Inflammatory macrophage (primary cell): ENCODE results near the gene DAP3.
"Not testable (repeated sequence)": the region's sequence is repeated elsewhere in the genome, so short reads cannot be mapped to it uniquely, and the experiment has no call there.

ENCODE experiments used
- DNase-seq, 2 donors: peaks; one replicate each; pipeline ENCODE4 v3.0.0-alpha.2; 2020 to 2022

DAP3 gene

DNA sequence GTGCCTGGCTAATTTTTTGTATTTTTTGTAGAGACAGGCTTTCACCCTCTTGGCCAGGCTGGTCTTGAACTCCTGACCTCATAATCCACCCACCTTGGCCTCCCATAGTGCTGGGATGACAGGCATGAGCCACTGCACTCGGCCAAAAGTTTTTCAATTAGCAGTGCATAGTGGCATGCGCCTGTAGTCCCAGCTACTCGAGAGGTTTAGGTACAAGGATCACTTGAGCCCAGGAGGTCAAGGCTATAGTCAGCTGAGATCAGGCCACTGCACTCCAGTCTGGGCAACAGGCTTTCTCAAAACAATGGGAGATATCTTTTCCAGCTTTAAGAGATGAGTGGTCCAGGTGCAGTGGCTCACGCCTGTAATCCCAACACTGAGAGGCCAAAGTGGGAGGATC is 30.8 kb downstream of the DAP3 start:
- DNase-seq, result no peak

DNA sequence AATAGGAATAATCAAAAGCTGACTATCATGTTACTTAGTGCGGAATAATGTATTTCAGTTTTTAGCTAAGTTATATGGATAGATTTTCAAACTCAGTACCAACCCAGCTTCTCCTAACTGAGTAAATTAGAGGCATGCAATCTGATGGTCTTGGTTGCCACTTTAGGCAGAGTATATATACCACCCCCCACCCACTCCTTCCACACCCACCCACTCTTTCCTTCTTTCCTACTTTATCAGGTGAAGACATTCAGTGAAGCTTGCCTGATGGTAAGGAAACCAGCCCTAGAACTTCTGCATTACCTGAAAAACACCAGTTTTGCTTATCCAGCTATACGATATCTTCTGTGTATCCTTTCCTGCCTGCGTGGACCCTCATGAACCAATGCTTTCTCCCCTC is 36.3 kb downstream of the DAP3 start:
- DNase-seq, result no peak

DNA sequence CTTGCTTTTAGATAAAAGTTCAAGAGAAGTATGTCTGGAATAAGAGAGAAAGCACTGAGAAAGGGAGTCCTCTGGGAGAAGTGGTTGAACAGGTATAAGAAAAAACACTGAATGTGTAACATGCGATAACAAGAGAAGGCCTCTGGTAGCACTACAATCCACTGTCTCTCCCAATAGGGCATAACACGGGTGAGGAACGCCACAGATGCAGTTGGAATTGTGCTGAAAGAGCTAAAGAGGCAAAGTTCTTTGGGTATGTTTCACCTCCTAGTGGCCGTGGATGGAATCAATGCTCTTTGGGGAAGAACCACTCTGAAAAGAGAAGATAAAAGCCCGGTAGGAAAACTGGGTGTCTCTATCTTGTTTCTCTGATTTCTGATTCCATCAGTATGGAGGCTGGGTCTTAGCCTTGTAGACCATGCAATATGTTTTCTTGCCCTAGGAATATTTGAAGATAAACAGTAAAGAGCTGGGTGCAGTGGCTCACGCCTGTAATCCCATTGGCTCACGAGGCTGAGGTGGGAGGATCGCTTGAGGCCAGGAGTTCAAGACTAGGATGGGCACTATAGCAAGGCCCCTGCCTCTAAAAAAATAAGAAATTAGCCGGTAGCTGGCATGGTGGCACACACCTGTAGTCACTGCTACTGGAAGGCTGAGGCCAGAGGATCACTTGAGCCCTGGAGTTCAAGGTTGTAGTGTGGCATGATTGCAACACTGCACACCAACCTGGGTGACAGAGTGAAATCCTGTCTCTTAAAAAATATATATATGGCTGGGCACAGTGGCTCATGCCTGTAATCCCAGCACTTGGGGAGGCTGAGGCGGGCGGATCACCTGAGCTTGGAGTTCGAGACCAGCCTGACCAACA is 40.4 kb downstream of the DAP3 start:
- DNase-seq, result peak; percentile 60

DNA sequence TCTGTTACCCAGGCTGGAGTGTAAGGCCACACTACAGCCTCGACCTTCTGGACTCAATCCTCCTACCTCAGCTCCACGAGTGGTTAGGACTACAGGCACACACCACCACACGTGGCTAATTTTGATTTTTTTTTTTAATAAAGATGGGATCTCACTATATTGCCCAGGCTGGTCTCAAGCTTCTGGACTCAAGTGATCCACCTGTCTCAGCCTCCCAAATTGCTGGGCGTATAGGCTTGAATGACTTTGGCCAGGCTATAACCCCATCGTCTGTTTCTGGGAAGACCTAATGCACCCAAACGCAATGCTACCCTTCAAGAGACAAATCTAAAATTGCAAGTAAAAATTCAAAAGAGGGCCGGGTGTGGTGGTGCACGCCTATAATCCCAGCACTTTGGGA is 52.1 kb downstream of the DAP3 start:
- DNase-seq, result no peak

DNA sequence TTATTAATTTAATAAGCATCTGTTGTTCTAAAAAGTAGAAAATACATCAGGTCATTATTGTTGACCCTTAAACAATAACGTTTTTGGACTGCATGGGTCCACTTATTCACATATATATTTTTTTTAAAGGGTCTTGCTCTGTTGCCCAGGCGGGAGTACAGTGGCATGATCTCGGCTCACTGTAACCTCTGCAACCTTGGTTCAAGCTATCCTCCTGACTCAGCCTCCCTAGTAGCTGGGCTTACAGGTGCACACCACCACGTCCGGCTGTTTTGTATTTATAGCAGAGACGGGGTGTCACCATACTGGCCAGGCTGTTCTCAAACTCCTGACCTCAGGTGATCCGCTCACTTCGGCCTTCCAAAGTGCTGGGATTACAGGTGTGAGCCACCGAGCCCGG is 53.0 kb downstream of the DAP3 start:
- DNase-seq, result no peak

DNA sequence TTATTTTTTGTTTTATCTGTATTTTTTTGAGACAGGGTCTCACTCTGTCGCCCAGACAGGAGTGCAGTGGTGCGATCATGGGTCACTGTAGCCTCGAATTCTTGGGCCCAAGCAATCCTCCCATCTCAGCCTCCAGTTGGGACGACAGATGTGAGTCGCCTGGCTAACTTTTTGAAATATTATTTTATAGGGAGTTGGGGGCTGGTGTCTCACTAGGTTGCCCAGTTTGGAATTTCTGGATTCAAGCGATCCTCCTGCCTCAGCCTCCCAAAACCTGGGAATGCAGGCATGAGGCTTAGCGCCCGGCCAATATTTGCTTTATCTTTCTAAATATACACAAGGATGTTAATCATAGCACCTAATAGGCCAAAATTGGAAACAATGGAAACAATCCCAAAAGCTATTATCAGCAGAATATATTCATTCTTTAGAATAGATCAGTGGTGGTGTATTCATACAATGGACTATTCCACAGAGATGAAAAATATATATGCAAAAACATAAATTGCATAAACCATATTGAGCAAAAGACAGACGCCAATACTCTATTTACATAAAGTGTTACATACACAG is 55.9 kb downstream of the DAP3 start:
- no peak for DNase-seq

DNA sequence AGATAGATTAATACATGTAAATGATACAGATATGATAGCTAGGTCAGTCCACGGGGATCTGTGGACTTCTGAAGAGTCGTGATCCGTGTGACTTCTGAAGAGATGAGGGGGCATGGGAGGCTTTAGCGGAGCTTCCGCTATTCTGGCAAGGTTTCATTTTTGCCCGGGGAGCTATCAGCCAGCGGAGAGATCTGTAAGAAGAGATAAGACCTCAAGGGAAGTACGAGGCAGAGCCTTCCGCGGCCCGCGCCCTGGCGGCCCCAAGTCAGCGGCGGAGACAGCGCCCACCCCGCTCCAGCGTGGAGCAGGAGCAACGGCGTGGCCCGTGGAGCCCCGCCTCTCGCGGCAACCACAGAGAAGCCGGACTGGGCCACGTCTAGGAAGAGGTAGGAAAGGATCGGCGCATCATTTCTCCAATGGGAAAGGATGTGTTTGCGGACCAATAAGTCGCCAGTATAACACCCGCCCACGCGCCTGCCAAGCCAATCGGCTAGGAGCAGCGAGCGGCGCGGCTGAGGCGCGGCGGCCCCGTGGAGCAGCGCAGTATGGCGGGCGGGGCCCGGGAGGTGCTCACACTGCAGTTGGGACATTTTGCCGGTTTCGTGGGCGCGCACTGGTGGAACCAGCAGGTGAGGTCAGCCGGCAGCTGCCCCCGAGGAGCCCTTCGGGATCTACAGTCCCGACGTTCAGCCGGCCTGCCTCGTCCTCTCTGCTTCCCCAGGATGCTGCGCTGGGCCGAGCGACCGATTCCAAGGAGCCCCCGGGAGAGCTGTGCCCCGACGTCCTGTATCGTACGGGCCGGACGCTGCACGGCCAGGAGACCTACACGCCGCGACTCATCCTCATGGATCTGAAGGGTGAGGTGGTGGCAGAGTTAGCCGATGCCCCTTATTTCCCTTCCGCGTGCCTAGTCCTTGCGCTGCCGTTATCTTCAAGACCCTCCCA is 56.7 kb downstream of the DAP3 start:
- DNase-seq, result peak; percentile 99 to 100

DNA sequence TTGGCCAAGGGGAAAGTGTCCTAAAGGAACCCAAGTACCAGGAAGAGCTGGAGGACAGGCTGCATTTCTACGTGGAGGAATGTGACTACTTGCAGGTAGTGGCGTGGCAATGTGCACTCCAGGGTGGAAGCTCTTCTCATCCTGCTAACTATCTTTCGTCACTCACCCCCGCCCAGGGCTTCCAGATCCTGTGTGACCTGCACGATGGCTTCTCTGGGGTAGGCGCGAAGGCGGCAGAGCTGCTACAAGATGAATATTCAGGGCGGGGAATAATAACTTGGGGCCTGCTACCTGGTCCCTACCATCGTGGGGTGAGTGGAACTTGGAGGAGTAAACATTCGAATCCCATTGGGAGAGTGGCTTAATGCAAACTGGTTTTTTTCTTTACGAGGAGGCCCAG is 58.7 kb downstream of the DAP3 start:
- not testable (repeated sequence) for DNase-seq

DNA sequence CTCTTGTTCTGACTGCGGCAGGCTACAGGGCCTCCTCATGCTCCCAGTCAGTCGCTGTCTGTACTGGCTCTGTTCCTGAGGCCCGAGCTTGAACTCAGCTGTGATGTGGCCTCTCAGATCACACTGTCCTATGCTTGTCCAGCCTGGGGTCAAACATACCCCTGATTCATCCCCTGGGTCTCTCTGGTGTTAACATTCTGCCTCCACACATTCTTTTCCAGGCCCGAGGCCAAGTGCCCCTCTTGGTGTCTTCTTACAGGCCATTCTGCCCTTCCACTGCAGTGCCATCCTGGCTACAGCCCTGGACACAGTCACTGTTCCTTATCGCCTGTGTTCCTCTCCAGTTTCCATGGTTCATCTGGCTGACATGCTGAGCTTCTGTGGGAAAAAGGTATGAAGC is 59.2 kb downstream of the DAP3 start:
- DNase-seq, result not testable (repeated sequence)

DNA sequence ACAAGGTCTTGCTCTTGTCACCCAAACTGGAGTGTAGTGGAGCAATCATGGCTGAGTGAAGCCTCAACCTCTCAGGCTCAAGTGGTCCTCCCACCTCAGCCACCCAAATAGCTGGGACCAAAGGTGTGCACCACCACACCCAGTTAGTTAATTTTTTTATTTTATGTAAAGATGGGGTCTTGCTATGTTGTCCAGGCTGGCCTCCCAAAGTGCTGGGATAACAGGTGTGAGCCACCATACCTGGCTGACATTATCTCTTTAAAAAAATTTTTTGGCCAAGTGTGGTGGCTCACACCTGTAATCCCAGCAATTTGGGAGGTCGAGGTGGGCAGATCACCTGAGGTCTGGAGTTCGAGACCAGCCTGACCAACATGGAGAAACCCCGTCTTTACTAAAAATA is 70.1 kb downstream of the DAP3 start:
- not testable (repeated sequence) for DNase-seq

DNA sequence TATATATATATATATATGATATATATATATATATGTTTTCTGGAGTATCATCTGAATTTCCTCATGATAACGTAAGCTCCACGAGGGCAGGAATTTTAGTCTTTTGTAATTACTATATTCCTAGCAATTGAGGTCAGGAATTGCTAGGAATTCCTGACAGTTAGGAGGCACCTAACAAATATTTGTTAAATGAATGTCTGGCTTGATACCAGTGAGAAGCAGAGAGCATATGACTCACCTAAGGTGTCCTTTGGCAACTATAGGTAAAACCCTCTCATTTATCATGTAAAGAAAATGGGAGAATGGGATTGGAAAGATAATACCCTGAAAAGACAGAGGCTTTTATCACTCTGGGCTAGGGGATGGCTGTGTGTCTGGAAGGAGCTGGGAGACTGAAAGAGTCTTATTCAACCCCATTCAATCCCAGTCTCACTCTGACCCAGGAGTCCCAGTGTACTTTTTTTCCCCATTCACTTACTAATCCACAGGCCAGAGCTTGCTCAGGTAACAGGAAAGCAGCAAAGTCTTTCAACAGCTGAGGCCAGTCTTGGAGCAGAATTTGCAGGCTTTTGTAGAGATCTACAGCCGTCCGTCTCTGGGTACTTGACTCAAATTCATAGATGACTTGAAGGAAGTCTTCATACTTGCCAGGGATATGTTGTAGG is 71.2 kb downstream of the DAP3 start:
- DNase-seq, result no peak

DNA sequence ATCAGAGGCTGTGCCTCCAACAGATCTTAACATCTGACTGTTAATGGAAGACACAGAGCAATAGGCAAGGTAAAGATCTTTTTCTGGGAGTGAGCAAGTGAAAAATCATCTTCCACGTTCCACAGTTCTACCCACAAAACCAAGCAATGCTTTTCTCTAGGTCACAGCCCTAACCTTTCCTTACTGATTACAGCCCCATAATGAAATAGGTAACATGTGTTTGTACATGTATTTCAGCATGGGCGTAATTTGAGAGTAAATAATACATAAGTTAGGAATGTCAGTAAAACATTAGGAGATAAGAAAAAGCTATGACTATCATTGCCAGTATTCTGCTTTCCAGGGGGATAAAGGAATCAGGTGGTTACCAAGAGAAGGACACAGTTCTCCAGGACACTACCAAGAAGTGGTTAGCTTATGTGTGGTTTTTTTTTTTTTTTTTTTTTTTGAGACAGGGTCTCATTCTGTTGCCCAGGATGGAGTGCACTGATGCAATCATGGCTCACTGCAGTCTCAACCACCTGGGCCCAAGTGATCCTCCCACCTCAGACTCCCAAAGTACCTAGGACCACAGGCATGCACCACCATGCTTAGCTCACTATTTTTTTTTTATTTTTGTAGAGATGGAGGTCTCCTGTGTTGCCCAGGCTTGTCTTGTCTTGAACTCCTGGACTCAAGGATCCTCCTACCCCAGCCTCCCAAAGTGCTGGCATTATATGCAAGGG is 72.0 kb downstream of the DAP3 start:
- DNase-seq, result no peak

DNA sequence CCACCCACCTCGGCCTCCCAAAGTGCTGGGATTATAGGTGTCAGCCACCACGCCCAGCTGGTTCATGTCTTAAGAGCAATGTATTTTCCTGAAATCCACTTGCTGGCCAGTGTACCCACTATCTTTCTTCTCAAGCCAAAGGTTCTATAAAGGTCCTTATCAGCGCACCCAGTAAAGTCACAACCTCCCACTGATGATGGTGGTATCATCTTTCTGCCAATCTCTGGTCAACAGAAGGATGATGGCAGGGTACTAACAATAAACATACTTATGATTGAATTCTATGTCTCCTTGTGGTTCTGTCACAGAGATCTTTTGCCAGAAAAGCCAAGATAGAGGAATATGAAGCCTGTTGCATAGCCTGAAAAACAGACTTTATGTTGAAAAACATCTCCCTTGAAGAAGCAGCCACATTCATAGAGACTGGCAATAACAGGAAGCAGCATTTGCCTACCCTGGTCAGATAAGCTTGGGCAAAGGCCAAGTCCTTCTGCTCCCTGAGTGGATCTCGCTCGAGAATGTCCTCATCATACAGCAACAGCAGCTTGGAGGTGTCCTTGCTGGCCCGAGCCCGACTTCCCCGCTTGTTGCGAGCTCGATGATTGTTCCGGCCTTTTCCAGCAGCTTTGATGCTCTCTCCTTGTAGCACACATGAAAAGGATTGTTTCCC is 73.0 kb downstream of the DAP3 start:
- DNase-seq, result no peak

DNA sequence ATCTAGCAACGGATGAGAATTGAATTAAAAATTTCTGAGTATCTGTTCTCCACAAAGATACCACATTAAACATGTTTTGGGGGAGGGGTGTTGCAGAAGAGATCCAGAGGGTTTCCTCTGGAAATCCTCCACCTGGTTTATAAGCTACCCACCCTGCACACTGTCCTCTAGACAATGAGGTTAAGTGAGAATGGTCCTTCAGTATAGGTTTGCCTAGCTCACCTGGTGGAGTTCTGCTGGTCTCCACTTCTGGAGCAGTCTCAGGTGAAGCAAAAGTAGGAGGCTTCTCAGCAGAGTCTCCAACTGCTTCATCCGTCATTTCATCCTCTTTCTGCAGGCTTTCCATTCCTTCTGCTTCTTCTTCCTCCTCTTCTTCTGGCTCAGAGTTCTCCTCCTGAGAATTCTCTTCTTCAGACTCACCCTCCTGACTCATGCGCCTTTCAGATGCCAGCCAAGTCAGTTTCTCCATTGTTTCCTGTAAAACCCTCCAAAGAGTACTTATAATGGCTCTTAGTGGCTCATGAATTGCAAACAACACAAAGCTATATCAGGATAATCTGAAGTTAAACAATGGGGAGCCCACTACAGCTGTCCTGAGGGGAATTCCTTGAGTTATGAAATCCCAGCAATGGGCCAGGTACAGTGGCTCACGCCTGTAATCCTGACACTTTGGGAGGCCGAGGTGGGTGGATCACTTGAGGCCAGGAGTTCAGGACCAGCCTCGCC is 74.4 kb downstream of the DAP3 start:
- DNase-seq, result peak; percentile 35 to 47

DNA sequence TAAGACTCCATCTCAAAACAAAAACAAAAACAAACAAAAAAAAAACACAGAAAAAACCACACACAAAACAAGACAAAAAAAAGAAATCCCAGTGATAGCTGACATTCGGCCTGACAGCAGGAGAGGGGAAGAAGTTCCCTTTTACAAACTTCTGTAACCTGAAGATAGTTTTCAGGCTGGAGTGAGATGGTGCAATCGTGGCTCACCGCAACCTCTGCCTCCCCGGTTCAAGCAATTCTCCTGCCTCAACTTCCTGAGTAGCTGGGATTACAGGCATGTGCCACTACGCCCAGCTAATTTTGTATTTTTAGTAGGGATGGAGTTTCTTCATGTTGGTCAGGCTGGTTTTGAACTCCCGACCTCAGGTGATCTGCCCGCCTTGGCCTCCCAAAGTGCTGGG is 75.1 kb downstream of the DAP3 start:
- peak; percentile 11 to 13 for DNase-seq

DNA sequence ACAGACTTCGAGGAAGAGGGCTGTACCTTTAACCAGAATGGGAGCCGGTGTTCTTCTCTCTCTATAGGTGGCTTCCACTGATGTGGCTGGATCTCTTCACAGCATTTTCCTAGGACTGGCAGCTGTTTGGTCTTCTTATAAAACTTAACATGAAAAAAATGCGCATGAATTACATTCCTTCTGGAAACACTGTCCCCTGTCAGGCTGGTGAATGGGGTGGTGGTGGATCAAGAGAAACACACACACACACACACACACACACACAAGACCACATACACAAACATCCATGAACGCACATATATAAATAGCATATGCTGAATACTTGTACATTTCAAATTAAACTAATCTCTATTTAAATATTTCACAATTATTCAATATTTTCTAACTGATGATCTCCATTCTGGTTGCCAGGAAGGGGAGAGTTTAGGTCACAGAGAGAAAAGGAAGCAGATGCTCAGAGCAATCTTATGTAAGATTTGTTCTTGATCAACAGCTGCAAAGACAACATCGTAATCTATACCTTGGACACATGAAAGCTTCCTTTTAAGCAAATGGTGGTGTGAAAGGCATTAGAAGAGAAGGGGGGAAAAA is 78.6 kb downstream of the DAP3 start:
- not testable (repeated sequence) for DNase-seq

DNA sequence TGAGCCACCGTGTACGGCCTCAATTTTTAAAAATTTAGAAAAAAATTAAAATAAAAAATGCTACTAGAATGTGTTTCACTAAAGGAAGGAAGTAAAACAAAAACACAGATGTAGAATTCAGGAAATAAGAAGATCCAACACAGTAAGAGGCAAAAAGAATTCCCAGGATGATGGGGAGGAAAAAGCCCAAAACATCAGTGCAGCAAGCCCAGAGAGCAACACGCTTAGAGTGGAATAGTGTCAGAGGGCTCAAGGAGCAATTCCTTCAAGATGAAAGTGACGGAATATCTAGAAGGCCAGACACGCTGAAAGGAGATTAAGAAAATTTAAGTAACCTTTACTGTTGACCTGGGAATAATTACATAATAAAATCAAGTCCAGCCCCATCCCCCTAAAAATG is 80.4 kb downstream of the DAP3 start:
- no peak for DNase-seq

DNA sequence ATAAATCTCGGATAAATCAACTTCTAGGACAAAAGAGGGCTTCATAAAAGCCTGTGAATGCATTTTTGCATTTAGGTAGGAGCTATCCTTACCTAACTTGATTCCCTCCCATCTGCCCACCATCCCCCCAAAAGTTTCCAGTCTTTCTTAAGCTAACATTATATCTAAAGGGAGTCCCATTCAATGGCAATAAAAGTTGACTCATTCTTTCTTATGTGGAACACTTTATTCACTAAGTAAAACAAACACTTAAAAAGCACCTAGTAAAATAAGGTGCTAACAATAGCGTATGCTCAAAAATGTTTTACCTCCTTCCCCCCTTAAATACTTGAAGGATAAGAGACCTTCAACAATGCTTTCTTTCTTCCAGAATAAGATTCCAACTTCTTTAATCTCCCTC is 84.3 kb downstream of the DAP3 start:
- DNase-seq, result no peak

DNA sequence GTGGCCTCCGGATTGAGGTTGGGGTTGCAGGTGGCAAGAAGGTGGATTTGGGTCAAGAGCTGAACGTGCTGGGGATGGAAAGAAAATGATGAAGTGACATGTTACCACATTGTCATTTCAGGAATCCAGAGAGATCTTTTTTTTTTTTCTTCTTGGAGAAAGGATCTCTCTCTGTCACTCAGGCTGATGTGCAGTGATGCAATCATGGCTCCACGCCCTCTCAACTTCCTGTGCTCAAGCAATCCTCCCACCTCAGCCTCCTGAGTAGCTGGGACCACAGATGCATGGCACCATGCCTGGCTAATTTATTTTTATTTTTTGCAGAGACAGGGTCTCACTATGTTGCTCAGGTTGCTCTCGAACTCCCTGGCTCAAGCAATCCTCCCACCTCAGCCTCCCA is 87.5 kb downstream of the DAP3 start:
- DNase-seq, result peak; percentile 41 to 56

DNA sequence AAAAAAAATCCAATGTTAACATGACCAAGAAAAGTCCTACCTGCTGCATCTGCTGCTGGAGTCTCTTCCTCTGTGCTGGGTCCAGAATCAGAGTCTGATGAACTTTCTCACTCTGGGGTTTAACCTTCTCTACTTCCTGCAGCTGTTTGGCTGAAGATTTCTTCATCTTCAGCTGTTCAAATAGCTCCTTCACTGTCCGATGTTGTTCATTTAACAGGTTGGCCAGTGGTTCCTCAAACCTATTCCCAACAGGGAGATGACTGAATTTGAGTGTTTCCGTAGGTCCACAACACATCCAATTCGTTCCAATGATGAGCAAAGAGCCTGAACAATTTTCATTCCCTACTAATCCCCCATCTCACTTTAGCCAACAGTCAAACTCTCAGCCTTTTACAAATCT is 88.7 kb downstream of the DAP3 start:
- no peak for DNase-seq
